ENCODE measurements around the gene TMEM121B.

The TMEM121B gene

DNA sequence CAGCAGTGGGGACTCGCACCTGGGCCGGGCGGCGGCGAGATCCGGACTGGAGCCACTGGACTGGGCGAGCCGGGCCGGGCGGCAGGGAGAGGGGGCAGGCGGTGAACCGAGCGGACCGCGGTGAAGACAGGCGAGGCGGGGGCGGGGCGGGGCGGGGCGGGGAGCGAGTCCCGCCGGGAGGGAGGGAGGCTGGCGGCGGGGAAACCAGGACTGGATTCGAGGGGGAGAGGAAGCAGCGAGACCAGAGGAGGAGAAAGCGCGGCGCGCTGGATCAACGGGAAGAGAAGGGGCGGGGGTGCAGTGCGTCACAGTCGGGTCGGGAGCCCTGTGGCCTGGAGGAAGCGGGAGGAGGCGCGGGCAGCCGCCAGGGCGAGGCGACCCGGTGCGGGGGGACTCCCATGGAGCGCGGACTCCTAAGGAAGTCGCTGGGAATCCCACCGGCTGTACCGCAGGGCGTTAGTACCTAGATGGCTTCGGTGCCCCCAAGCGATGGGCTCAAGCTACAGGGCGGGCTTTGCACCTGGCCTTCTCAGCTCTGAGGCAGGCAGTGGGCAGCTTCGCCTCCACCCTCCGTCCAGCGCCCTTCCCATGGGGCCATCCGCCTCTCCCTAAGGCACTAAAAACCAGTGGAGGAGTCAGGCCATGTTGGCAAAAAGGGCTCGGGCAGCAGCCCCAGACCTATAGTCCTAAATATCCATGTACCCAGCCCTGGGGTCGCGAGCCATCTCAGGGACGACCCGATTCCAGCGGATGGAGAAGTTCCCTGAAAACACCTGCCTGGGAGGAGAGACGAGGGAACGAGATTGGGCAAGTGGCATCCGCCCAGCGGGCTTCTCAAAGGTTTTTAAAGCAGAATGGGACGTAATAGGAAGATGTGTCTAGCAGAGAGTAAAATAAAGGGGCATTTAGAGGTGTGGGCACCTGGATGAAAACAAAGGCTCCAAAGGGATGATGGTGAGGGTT lies at the start of gene TMEM121B:
TMEM121B (minus strand) TSS at position 128 of the 963 bp plus-strand sequence. CDS start 233 bp downstream, outside the sequence.
- Mint-ChIP-seq H3K27me3 (peaks cover 39 to 57% of the 10 kb centered on the region in 2 donors), H3K27ac (no peak within 1 kb of the TSS), H3K36me3 (peaks cover 3 to 5% of the 10 kb centered on the region in 2 donors), H3K9me3 (no peaks in the 10 kb centered on the region), H3K4me1 (peaks cover 30 to 37% of the 10 kb centered on the region in 2 donors), H3K4me3 (peak within 1 kb of the TSS; percentile 71 to 80)
- DNase-seq: no peak
- peak; percentile 2 to 10 for ATAC-seq (replicated peaks)

DNA sequence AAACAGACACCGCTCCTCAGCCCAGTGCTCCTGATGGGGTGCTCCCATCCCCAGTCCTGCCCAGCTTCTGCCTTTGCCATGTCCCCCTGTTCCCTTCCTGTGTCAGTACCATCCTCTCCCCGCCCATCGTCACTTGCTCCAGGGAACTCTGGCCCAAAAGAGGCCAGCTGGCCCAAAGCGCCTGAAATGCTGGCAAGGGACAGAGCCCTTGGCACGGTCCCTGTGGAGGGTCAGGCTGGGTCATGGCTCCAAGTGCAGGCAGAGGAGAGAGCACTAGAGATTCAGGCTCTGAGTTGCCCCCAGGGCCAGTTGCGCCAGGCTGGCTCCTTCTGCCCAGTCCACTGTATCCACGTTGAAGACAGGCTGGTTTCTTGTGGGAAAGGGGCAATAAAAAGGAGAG lies 46.3 kb upstream of the TMEM121B start:
- H3K27me3 Mint-ChIP-seq: no peaks in the 10 kb centered on the region
- DNase-seq (no peak), ATAC-seq (replicated peaks) (no peak)
- no peak overlapping the region for H3K27ac Mint-ChIP-seq
- no peaks in the 10 kb centered on the region for H3K36me3 Mint-ChIP-seq
- H3K9me3 Mint-ChIP-seq: no peaks in the 10 kb centered on the region
- peaks cover 5 to 12% of the 10 kb centered on the region in 2 donors for H3K4me1 Mint-ChIP-seq
- H3K4me3 Mint-ChIP-seq: no peak overlapping the region

DNA sequence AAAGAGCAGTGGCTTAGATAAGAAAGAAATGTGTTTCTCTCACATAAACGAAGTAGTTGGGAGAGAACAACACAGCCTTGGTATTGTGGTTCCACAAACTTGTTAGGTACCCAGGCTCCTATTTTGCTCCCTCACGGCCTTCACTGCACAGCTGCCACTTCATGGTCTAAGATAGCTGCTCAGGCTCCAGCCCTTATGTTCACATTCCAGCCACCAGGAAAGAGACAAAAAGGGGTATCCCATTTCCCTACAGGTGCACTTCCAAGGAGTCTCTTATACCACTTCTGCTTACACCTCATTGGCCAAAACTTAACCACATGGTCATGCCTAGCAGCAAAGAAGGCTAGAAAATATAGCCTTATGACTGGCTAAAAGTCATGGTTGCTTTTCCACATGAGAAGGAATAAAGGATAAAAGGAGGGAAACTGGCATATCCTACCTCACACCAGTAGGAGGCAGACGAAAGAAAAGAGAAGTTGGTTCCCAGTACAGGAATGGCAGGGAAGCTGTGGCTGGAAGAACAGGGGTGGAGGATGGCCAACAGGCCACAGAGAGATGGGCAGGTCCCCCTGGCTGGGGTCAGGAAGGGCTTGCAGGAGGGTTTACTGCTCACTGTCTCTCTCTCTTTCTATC lies 43.3 kb upstream of the TMEM121B start:
- H3K4me3 Mint-ChIP-seq: no peak overlapping the region
- H3K27me3 Mint-ChIP-seq: no peaks in the 10 kb centered on the region
- DNase-seq: no peak
- H3K4me1 Mint-ChIP-seq: peaks cover 6 to 7% of the 10 kb centered on the region in 2 donors
- no peaks in the 10 kb centered on the region for H3K36me3 Mint-ChIP-seq
- H3K27ac Mint-ChIP-seq: no peak overlapping the region
- ATAC-seq (replicated peaks): no peak
- H3K9me3 Mint-ChIP-seq: no peaks in the 10 kb centered on the region

GRCh38 chr22:17162731-17163130 lies 41.6 kb upstream of the TMEM121B start:
- Mint-ChIP-seq H3K36me3 (no peaks in the 10 kb centered on the region), H3K27ac (no peak overlapping the region), H3K27me3 (no peaks in the 10 kb centered on the region), H3K4me3 (no peak overlapping the region), H3K9me3 (no peaks in the 10 kb centered on the region), H3K4me1 (peaks cover 7 to 18% of the 10 kb centered on the region in 2 donors)
- no peak for ATAC-seq (replicated peaks)
- DNase-seq: no peak

GRCh38 chr22:17161991-17162390 lies 40.8 kb upstream of the TMEM121B start:
- Mint-ChIP-seq H3K36me3 (no peaks in the 10 kb centered on the region), H3K27me3 (no peaks in the 10 kb centered on the region)

GRCh38 chr22:17159504-17159951 lies 38.4 kb upstream of the TMEM121B start:
- ATAC-seq (replicated peaks) (peak; percentile 35), DNase-seq (peak; percentile 35)
- Mint-ChIP-seq H3K9me3 (no peaks in the 10 kb centered on the region), H3K27me3 (no peaks in the 10 kb centered on the region), H3K4me3 (peak overlapping the region; percentile 87 to 96), H3K4me1 (peaks cover 12 to 26% of the 10 kb centered on the region in 2 donors), H3K27ac (peak overlapping the region; percentile 88), H3K36me3 (peaks cover 0 to 3% of the 10 kb centered on the region in 2 donors)

More at GRCh38 chr22:17161991-17162390, 40.8 kb upstream of the TMEM121B start:
- no peak for DNase-seq
- ATAC-seq (replicated peaks): no peak
- H3K4me1 Mint-ChIP-seq: peaks cover 7 to 18% of the 10 kb centered on the region in 2 donors
- H3K4me3 Mint-ChIP-seq: no peak overlapping the region
- H3K27ac Mint-ChIP-seq: no peak overlapping the region
- H3K9me3 Mint-ChIP-seq: no peaks in the 10 kb centered on the region

GRCh38 chr22:17158568-17159503 lies 37.7 kb upstream of the TMEM121B start, which contains the start of gene HDHD5:
Gene HDHD5 (minus strand): TSS chr22:17159277. CDS start chr22:17159251, 26 bp downstream.
- peak; percentile 76 for DNase-seq
- Mint-ChIP-seq H3K27ac (peak within 1 kb of the TSS; percentile 93), H3K27me3 (no peaks in the 10 kb centered on the region), H3K36me3 (peaks cover 0 to 3% of the 10 kb centered on the region in 2 donors), H3K4me1 (peaks cover 12 to 26% of the 10 kb centered on the region in 2 donors), H3K9me3 (no peaks in the 10 kb centered on the region), H3K4me3 (peak within 1 kb of the TSS; percentile 87 to 96)
- peak; percentile 89 to 94 for ATAC-seq (replicated peaks)

GRCh38 chr22:17158176-17158567 lies 37.0 kb upstream of the TMEM121B start:
- no peaks in the 10 kb centered on the region for H3K9me3 Mint-ChIP-seq
- peak overlapping the region; percentile 87 to 96 for H3K4me3 Mint-ChIP-seq
- peaks cover 15 to 30% of the 10 kb centered on the region in 2 donors for H3K4me1 Mint-ChIP-seq
- peaks cover 2 to 3% of the 10 kb centered on the region in 2 donors for H3K36me3 Mint-ChIP-seq
- H3K27ac Mint-ChIP-seq: peak overlapping the region; percentile 93
- DNase-seq (no peak), ATAC-seq (replicated peaks) (no peak)
- no peaks in the 10 kb centered on the region for H3K27me3 Mint-ChIP-seq

GRCh38 chr22:17157714-17158113 lies 36.6 kb upstream of the TMEM121B start:
- DNase-seq (no peak), ATAC-seq (replicated peaks) (no peak)
- H3K27me3 Mint-ChIP-seq: no peaks in the 10 kb centered on the region
- no peak overlapping the region for H3K27ac Mint-ChIP-seq
- H3K9me3 Mint-ChIP-seq: no peaks in the 10 kb centered on the region
- H3K4me3 Mint-ChIP-seq: peak overlapping the region; percentile 87 to 96
- peaks cover 15 to 30% of the 10 kb centered on the region in 2 donors for H3K4me1 Mint-ChIP-seq
- H3K36me3 Mint-ChIP-seq: peaks cover 2 to 3% of the 10 kb centered on the region in 2 donors

- H3K9me3 Mint-ChIP-seq: no peaks in the 10 kb centered on the region
- DNase-seq: no peak
- H3K4me3 Mint-ChIP-seq: no peak overlapping the region
- no peak for ATAC-seq (replicated peaks)
- peaks cover 8 to 10% of the 10 kb centered on the region in 2 donors for H3K36me3 Mint-ChIP-seq
- peaks cover 15 to 39% of the 10 kb centered on the region in 2 donors for H3K4me1 Mint-ChIP-seq
- H3K27me3 Mint-ChIP-seq: no peaks in the 10 kb centered on the region
- no peak overlapping the region for H3K27ac Mint-ChIP-seq
Measured at GRCh38 chr22:17155941-17156340, 34.8 kb upstream of the TMEM121B start.

DNA sequence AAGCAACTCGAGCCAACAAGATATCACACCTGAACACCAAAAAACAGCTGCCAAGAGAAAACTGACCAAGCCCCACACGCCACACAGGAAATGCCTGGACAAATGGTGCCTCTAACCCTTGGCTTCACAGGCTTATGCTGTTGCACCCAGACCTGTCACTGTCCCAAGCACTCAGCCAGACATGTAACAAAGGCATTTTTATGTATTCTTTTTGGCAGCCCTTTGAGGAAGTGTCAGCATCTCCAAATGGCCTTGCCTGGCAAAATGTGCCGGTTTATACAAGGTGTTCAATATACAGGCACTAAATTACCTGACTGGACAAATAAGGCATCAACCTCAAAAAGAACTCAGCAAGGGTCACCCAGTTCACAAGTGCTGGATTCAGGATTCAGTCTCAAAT lies 31.8 kb upstream of the TMEM121B start:
- H3K4me3 Mint-ChIP-seq: no peak overlapping the region
- DNase-seq (no peak), ATAC-seq (replicated peaks) (no peak)
- H3K27me3 Mint-ChIP-seq: no peaks in the 10 kb centered on the region
- peaks cover 10 to 24% of the 10 kb centered on the region in 2 donors for H3K4me1 Mint-ChIP-seq
- H3K9me3 Mint-ChIP-seq: no peaks in the 10 kb centered on the region
- H3K36me3 Mint-ChIP-seq: peaks cover 10% of the 10 kb centered on the region in 2 donors
- no peak overlapping the region for H3K27ac Mint-ChIP-seq

DNA sequence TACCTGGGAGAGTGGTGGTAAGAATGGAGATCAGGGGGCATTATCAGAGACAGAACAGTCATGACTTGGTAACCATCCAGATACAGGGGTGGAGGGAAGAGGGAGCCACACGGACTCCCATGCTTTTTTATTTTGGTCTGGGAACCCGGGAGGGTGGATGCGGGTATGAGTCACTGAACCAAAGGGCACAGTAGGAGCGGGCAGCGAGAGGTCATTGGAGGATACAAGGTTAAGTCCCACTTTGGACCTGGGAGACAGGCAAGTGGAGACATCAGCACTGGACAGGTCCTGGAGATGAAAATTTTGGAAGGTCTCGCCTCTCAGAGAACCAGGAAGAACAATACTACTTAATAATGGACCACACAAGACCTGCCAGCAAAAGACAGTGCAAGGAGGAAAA lies 31.2 kb upstream of the TMEM121B start:
- no peaks in the 10 kb centered on the region for H3K27me3 Mint-ChIP-seq
- peaks cover 16% of the 10 kb centered on the region in 2 donors for H3K36me3 Mint-ChIP-seq
- peaks cover 12 to 21% of the 10 kb centered on the region in 2 donors for H3K4me1 Mint-ChIP-seq
- H3K27ac Mint-ChIP-seq: no peak overlapping the region
- ATAC-seq (replicated peaks) (no peak), DNase-seq (no peak)
- no peak overlapping the region for H3K4me3 Mint-ChIP-seq
- H3K9me3 Mint-ChIP-seq: no peaks in the 10 kb centered on the region

- DNase-seq (no peak), ATAC-seq (replicated peaks) (no peak)
- H3K27me3 Mint-ChIP-seq: no peaks in the 10 kb centered on the region
- H3K4me3 Mint-ChIP-seq: no peak overlapping the region
- H3K4me1 Mint-ChIP-seq: peaks cover 5 to 13% of the 10 kb centered on the region in 2 donors
- peaks cover 17 to 24% of the 10 kb centered on the region in 2 donors for H3K36me3 Mint-ChIP-seq
- no peak overlapping the region for H3K27ac Mint-ChIP-seq
- H3K9me3 Mint-ChIP-seq: no peaks in the 10 kb centered on the region
Measured at GRCh38 chr22:17149076-17149815, 28.1 kb upstream of the TMEM121B start.
